CD14-positive monocyte (primary cell): Measurements from ENCODE around the gene PACSIN1. TPM values are rescaled to one million over a fixed set of nuclear protein-coding genes. Genes with fewer than 3 reads are reported as not detected.

Source experiments
- DNase-seq, 3 donors: peaks; one replicate each; pipeline ENCODE4 v3.0.0-alpha.2; 2011 to 2022
- H2AFZ ChIP-seq: 2 replicates; pipeline ENCODE4 v1.6.0; 2012; ENCODE audit warnings: mild to moderate bottlenecking, low read depth, low read length, inconsistent platforms; ENCODE audit not compliant: insufficient read depth, poor library complexity, severe bottlenecking
- H3K27ac ChIP-seq, 2 donors: 1 replicate in 1 of 2; 2 replicates in 1 of 2; pipeline ENCODE4 v1.5.1; 2012 to 2013; ENCODE audit warnings: low read length in 2 of 2, control low read depth in 1 of 2, inconsistent platforms in 1 of 2, low read depth in 1 of 2, mild to moderate bottlenecking in 1 of 2
- H3K27me3 ChIP-seq, 2 donors: one replicate each; pipeline versions ENCODE4 v1.6.0 to v1.6.1; 2011 to 2013; ENCODE audit warnings: low read length in 2 of 2; ENCODE audit not compliant: control insufficient read depth in 2 of 2, insufficient read depth in 2 of 2
- H3K36me3 ChIP-seq, 2 donors: replicated peaks in 1 of 2; 1 replicate in 1 of 2; 2 replicates in 1 of 2; pipeline versions ENCODE4 v1.5.1 to v1.6.1; 2012 to 2013; ENCODE audit warnings: low read length in 2 of 2, control low read depth in 1 of 2, inconsistent platforms in 1 of 2, mild to moderate bottlenecking in 1 of 2; ENCODE audit not compliant: insufficient read depth in 2 of 2, control insufficient read depth in 1 of 2
- H3K4me1 ChIP-seq, 2 donors: 1 replicate in 1 of 2; 2 replicates in 1 of 2; pipeline versions ENCODE4 v1.5.1 to v1.6.1; 2012 to 2013; ENCODE audit warnings: low read length in 2 of 2, control low read depth in 1 of 2, inconsistent platforms in 1 of 2, mild to moderate bottlenecking in 1 of 2, moderate library complexity in 1 of 2; ENCODE audit not compliant: insufficient read depth in 2 of 2, control insufficient read depth in 1 of 2
- H3K4me2 ChIP-seq: replicated peaks from 2 replicates; pipeline ENCODE3; 2012; ENCODE audit warnings: low read length, moderate library complexity, mild to moderate bottlenecking; ENCODE audit not compliant: poor library complexity, severe bottlenecking; ENCODE audit errors: extremely low read depth
- H3K4me3 ChIP-seq, 3 experiments: fragments of 200-600 bp in 1 of 3; sonication (generic) in 1 of 3; replicated peaks in 1 of 3; 1 replicate in 2 of 3; 2 replicates in 1 of 3; pipeline ENCODE4 v1.5.1; 2011 to 2013; ENCODE audit warnings: low read length in 3 of 3, mild to moderate bottlenecking in 3 of 3, control low read depth in 2 of 3, low read depth in 2 of 3, inconsistent platforms in 1 of 3, moderate library complexity in 1 of 3
- H3K79me2 ChIP-seq: 2 replicates; pipeline ENCODE4 v1.6.0; 2012; ENCODE audit warnings: mild to moderate bottlenecking, control low read depth, inconsistent platforms, low read length, moderate library complexity; ENCODE audit not compliant: insufficient read depth
- H3K9ac ChIP-seq: 2 replicates; pipeline ENCODE4 v1.6.0; 2017; ENCODE audit warnings: low read length, mild to moderate bottlenecking; ENCODE audit not compliant: insufficient read depth, poor library complexity, severe bottlenecking
- H3K9me3 ChIP-seq, 2 donors: replicated peaks in 1 of 2; 1 replicate in 1 of 2; 2 replicates in 1 of 2; pipeline versions ENCODE4 v1.5.1 to v1.6.1; 2012 to 2013; ENCODE audit warnings: low read length in 2 of 2, control low read depth in 1 of 2; ENCODE audit not compliant: control insufficient read depth in 1 of 2, insufficient read depth in 1 of 2
- H4K20me1 ChIP-seq: 2 replicates; pipeline ENCODE4 v1.6.0; 2012; ENCODE audit warnings: mild to moderate bottlenecking, low read length, control low read depth, moderate library complexity; ENCODE audit not compliant: insufficient read depth
- H3K27ac Mint-ChIP-seq, 7 donors: one replicate each; pipeline ENCODE4 v1.8.0; 2020; ENCODE audit warnings: mild to moderate bottlenecking in 7 of 7, mixed read lengths in 7 of 7, moderate library complexity in 6 of 7, inconsistent platforms in 2 of 7
- H3K27me3 Mint-ChIP-seq, 3 donors: one replicate each; pipeline ENCODE4 v1.8.0; 2021 to 2022; ENCODE audit warnings: low read depth in 3 of 3, mild to moderate bottlenecking in 3 of 3, mixed read lengths in 3 of 3, moderate library complexity in 3 of 3, inconsistent platforms in 1 of 3
- H3K36me3 Mint-ChIP-seq, 2 donors: one replicate each; pipeline ENCODE4 v1.8.0; 2020; ENCODE audit warnings: mixed read lengths in 2 of 2, inconsistent platforms in 1 of 2, mild to moderate bottlenecking in 1 of 2
- H3K4me1 Mint-ChIP-seq: one replicate; pipeline ENCODE4 v1.8.0; 2020; ENCODE audit warnings: mild to moderate bottlenecking, mixed read lengths
- H3K4me3 Mint-ChIP-seq, 2 donors: one replicate each; pipeline ENCODE4 v1.8.0; 2020; ENCODE audit warnings: mild to moderate bottlenecking in 2 of 2, mixed read lengths in 2 of 2, moderate library complexity in 1 of 2
- H3K9me3 Mint-ChIP-seq, 7 donors: one replicate each; pipeline ENCODE4 v1.8.0; 2020 to 2022; ENCODE audit warnings: mixed read lengths in 7 of 7, mild to moderate bottlenecking in 6 of 7, moderate library complexity in 6 of 7, inconsistent platforms in 2 of 7
- WGBS: methylation state at CpG from one replicate; pipeline ENCODE4 v1.1.5; 2013; ENCODE audit warnings: missing lambda C conversion rate; ENCODE audit not compliant: insufficient coverage; 5-methylcytosine and 5-hydroxymethylcytosine counted together
- intact Hi-C, 2 donors: fragments of 100-400 bp; cut with micrococcal nuclease; formaldehyde crosslinking; loops; one replicate each; pipeline versions ENCODE4 v1.15.0 to v1.15.1; 2023
- polyA plus RNA-seq, 3 donors: library from polyadenylated mRNA; depleted of rRNA in 1 of 3; unstranded in 2 of 3; stranded (reverse) in 1 of 3; fragments of 300-500 nt in 2 of 3; fragments of >200 nt in 1 of 3; fragmentation: Illumina TruSeq in 2 of 3; gene quantifications; 1 replicate in 2 of 3; 2 replicates in 1 of 3; pipeline ENCODE4 v1.2.3, GENCODE V29; 2012 to 2021
- TF ChIP-seq, protein P1 (sequence below): fragments of 200-600 bp; IDR thresholded peaks from one replicate; pipeline ENCODE4 v1.8.0; 2022; ENCODE audit warnings: antibody characterized with exemption, mild to moderate bottlenecking

The PACSIN1 gene
- polyA plus RNA-seq, 3 donors = not detected

DNA sequence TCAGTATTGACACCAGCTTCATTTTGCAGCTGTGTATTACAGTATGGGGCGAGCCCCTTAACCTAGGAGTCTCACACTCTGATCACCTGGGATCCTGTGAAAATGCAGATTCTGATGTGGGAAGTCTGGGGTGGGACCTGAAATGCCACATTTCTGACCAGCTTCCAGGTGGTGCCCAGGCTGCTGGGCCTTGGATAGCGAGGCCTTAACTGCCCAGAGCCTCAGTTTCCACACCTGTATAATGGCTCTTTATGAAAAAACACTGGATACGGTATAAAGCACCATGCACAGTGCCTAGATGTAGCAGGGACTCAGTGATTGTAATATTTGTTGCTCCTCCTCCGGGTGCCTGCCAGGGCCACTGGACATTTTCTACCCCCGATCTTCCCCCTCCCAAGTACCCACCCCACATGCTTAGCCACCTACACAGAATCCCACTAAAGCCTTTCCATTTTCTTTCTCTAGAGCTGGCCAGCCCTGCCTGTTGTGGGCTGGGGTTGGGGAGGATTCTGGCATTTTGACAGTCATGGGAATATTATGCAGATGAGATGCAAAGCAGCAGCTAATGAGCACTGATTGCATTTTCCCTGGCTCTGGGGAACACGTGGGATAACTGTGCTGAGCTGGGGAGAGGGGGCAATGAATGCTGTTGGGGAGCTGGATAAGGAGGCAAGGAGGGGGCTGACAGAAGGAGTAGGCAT, 45.5 kb downstream of the PACSIN1 start:
- H3K36me3 Mint-ChIP-seq = no peaks in the 10 kb centered on the region
- Histone ChIP-seq H3K27me3 (peaks cover 0 to 9% of the 10 kb centered on the region in 2 donors), H3K36me3 (no peaks in the 10 kb centered on the region), H3K4me1 (no peaks in the 10 kb centered on the region), H3K4me2 (no peak overlapping the region), H2AFZ (no peak overlapping the region), H4K20me1 (no peaks in the 10 kb centered on the region), H3K4me3 (no peak overlapping the region), H3K9ac (no peak overlapping the region), H3K9me3 (peaks cover 0 to 5% of the 10 kb centered on the region in 2 donors), H3K79me2 (no peaks in the 10 kb centered on the region), H3K27ac (no peak overlapping the region)
- no peak for DNase-seq
- H3K9me3 Mint-ChIP-seq = peaks cover 2 to 12% (median 6%) of the 10 kb centered on the region in 7 donors
- 83% methylated on average over 2 of the region's 6 CpGs for WGBS
- intact Hi-C loops = no loop called here
- no peak overlapping the region for H3K27ac Mint-ChIP-seq
- H3K4me1 Mint-ChIP-seq = no peaks in the 10 kb centered on the region
- TF ChIP-seq, protein P1, sequence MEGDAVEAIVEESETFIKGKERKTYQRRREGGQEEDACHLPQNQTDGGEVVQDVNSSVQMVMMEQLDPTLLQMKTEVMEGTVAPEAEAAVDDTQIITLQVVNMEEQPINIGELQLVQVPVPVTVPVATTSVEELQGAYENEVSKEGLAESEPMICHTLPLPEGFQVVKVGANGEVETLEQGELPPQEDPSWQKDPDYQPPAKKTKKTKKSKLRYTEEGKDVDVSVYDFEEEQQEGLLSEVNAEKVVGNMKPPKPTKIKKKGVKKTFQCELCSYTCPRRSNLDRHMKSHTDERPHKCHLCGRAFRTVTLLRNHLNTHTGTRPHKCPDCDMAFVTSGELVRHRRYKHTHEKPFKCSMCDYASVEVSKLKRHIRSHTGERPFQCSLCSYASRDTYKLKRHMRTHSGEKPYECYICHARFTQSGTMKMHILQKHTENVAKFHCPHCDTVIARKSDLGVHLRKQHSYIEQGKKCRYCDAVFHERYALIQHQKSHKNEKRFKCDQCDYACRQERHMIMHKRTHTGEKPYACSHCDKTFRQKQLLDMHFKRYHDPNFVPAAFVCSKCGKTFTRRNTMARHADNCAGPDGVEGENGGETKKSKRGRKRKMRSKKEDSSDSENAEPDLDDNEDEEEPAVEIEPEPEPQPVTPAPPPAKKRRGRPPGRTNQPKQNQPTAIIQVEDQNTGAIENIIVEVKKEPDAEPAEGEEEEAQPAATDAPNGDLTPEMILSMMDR = no peak
- no peak overlapping the region for H3K4me3 Mint-ChIP-seq
- peaks cover 16 to 25% (median 18%) of the 10 kb centered on the region in 3 donors for H3K27me3 Mint-ChIP-seq

DNA sequence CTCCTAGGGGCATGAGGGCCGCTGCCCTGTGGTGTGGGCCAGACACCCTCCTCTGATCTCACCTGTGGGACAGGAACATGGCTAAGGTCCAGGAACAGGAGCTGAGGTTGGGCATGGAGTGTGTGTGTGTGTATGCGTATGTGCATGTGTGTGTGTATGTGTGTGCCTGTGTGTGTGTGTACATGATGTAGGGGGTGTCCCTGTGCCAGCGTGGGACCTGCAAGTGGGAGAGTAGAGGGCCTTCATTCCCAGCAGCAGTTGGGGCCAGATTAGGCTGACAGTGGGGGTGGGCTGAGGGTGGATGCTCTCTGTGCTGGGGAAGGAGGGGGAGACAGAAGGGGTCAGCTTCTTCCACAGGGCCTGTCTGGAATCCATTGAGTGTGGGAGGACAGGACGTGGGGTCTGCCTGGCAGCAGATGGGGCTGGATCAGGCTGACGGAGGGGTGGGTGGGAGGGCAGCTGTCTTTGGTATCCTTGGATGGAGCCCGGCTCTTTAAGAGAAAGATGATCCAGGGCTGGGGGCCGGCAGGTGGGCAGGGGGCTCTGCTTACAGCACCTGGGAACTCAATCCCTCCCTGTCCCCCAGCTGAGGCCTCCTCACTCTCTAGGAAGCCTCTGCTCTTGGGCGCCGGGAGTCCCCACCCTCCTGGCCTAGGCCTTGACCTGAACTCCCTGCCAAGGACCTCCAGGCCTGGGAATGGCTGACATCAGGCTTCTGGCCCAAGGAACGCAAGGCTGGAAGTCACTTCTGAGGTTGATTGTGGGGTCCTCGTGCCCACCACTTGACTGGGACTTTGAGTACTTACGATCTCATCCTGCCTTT, 46.2 kb downstream of the PACSIN1 start:
- TF ChIP-seq, protein P1 = no peak
- Histone ChIP-seq H3K79me2 (no peaks in the 10 kb centered on the region), H3K27ac (no peak overlapping the region), H3K4me1 (no peaks in the 10 kb centered on the region), H3K27me3 (peaks cover 0 to 9% of the 10 kb centered on the region in 2 donors), H3K4me2 (no peak overlapping the region), H3K9me3 (peaks cover 0 to 5% of the 10 kb centered on the region in 2 donors), H3K9ac (no peak overlapping the region), H3K36me3 (no peaks in the 10 kb centered on the region), H3K4me3 (no peak overlapping the region), H2AFZ (no peak overlapping the region), H4K20me1 (no peaks in the 10 kb centered on the region)
- Mint-ChIP-seq H3K36me3 (no peaks in the 10 kb centered on the region), H3K27ac (no peak overlapping the region), H3K4me1 (no peaks in the 10 kb centered on the region), H3K4me3 (no peak overlapping the region), H3K9me3 (peaks cover 2 to 12% (median 6%) of the 10 kb centered on the region in 7 donors), H3K27me3 (peaks cover 16 to 25% (median 20%) of the 10 kb centered on the region in 3 donors)
- DNase-seq = no peak
- WGBS = 96% methylated on average over 8 of the region's 12 CpGs
- intact Hi-C loops = no loop called here
